OCI-LY7 (cell line): ENCODE measurements around the gene MAEA. TPM values are rescaled to one million over a fixed set of nuclear protein-coding genes. Genes with fewer than 3 reads are reported as not detected.

ENCODE experiments used
- BruUV-seq: library from RNA; stranded (reverse); fragments of 400-500 nt; replicated peaks from 2 replicates; lab custom pipeline; 2021; lab: Mats Ljungman, UMichigan
- CTCF ChIA-PET: fragments of 300-600 bp; sonication (Branson Sonifier 250); formaldehyde crosslinking; loops from one replicate; lab custom pipeline; 2022; ENCODE audit warnings: antibody characterized with exemption; ENCODE audit not compliant: unreplicated experiment; lab: Charles Lee
- POLR2A ChIA-PET: fragments of 300-600 bp; sonication (Branson Sonifier 250); formaldehyde crosslinking; loops from one replicate; lab custom pipeline; 2022; ENCODE audit warnings: antibody characterized with exemption; lab: Charles Lee
- DNase-seq: peaks from one replicate; pipeline ENCODE4 v3.0.0-alpha.2; 2015; ENCODE audit warnings: low spot score
- H2AFZ ChIP-seq: fragments of 200-600 bp; sonication (generic), shearing (Covaris generic); 2 replicates; pipeline ENCODE4 v1.6.1; 2014; ENCODE audit warnings: mild to moderate bottlenecking, antibody characterized with exemption, low read length, moderate library complexity
- H3K27ac ChIP-seq: fragments of 200-600 bp; sonication (generic); 2 replicates; pipeline ENCODE4 v1.5.1; 2014; ENCODE audit warnings: mixed run types, low read depth, mild to moderate bottlenecking, moderate library complexity, low read length, inconsistent platforms; ENCODE audit not compliant: poor library complexity, severe bottlenecking
- H3K36me3 ChIP-seq: fragments of 200-600 bp; sonication (generic); 2 replicates; pipeline ENCODE4 v1.6.1; 2014; ENCODE audit warnings: mild to moderate bottlenecking, antibody characterized with exemption, low read length, moderate library complexity, mixed read lengths; ENCODE audit not compliant: insufficient read depth
- H3K4me1 ChIP-seq: fragments of 200-600 bp; sonication (generic); 2 replicates; pipeline ENCODE4 v1.5.1; 2014; ENCODE audit warnings: mild to moderate bottlenecking, low read length; ENCODE audit not compliant: insufficient read depth, poor library complexity, severe bottlenecking
- H3K4me2 ChIP-seq: fragments of 200-600 bp; sonication (generic); 2 replicates; pipeline ENCODE4 v1.6.1; 2014; ENCODE audit warnings: mild to moderate bottlenecking, low read length
- H3K4me3 ChIP-seq: fragments of 200-600 bp; sonication (generic); 2 replicates; pipeline ENCODE4 v1.5.1; 2014; ENCODE audit warnings: mild to moderate bottlenecking, low read depth, low read length; ENCODE audit not compliant: poor library complexity, severe bottlenecking
- H3K79me2 ChIP-seq: fragments of 200-600 bp; sonication (generic); 2 replicates; pipeline ENCODE4 v1.6.1; 2016; ENCODE audit warnings: low read depth, mild to moderate bottlenecking, low read length, moderate library complexity, mixed read lengths; ENCODE audit not compliant: insufficient read depth
- H3K9me2 ChIP-seq: fragments of 200-600 bp; sonication (generic); 2 replicates; pipeline ENCODE4 v1.6.1; 2016; ENCODE audit warnings: mild to moderate bottlenecking, low read length, mixed read lengths; ENCODE audit not compliant: insufficient read depth
- H3K9me3 ChIP-seq: fragments of 200-600 bp; sonication (generic); 2 replicates; pipeline ENCODE4 v1.6.1; 2014; ENCODE audit warnings: mild to moderate bottlenecking, mixed run types, low read length, mixed read lengths
- H4K20me1 ChIP-seq: fragments of 200-600 bp; sonication (generic); 2 replicates; pipeline ENCODE4 v1.6.1; 2014; ENCODE audit warnings: mild to moderate bottlenecking, antibody characterized with exemption, low read length, moderate library complexity, mixed read lengths; ENCODE audit not compliant: insufficient read depth
- CTCF ChIP-seq: fragments of 200-600 bp; sonication (generic); conservative IDR thresholded peaks from 2 replicates; pipeline ENCODE4 v1.5.1; 2014; ENCODE audit warnings: mild to moderate bottlenecking, antibody characterized with exemption, low read length, moderate library complexity, mixed read lengths
- EZH2phosphoT487 ChIP-seq: fragments of 200-600 bp; sonication (generic); IDR thresholded peaks from 2 replicates; pipeline ENCODE4 v1.6.1; 2018; ENCODE audit warnings: low read depth, borderline replicate concordance, mild to moderate bottlenecking, mixed run types, antibody characterized with exemption, low read length, moderate library complexity, mixed read lengths
- intact Hi-C: fragments of 100-400 bp; cut with micrococcal nuclease; formaldehyde crosslinking; loops from one replicate; pipeline ENCODE4 v1.10.0; 2022; ENCODE audit not compliant: unreplicated experiment
- total RNA-seq, 2 experiments: library from RNA; depleted of rRNA in 1 of 2; stranded (reverse); fragments of >200 nt in 1 of 2; shearing (Covaris generic) in 1 of 2; gene quantifications; 2 replicates each; pipeline ENCODE4 v1.2.3, GENCODE V29; 2014 to 2022

The MAEA gene
- total RNA-seq, 2 experiments from 2014 or later: 53.2 to 59.3 TPM

GRCh38 chr4:1245481-1246051 is 44.1 kb upstream of the MAEA start:
- peaks cover 27% of the 10 kb centered on the region for H3K4me1 ChIP-seq
- H3K36me3 ChIP-seq: peaks cover 12% of the 10 kb centered on the region
- no TSS peak for BruUV-seq
- TF ChIP-seq CTCF: no peak
- TF ChIP-seq EZH2phosphoT487: no peak
- H3K9me2 ChIP-seq: no peaks in the 10 kb centered on the region
- no peak overlapping the region for H3K4me3 ChIP-seq
- intact Hi-C loops: loop anchor here (1.0 to 10.0 kb wide), 3 partner anchors 30 to 231 kb away; partner anchors contain the start of gene FGFRL1
- peaks cover 15% of the 10 kb centered on the region for H4K20me1 ChIP-seq
- H3K79me2 ChIP-seq: peaks cover 69% of the 10 kb centered on the region
- H3K9me3 ChIP-seq: no peaks in the 10 kb centered on the region
- CTCF ChIA-PET: no interaction called here
- no peak overlapping the region; the same call in 1 of the 2 replicates for H3K4me2 ChIP-seq
- H2AFZ ChIP-seq: no peak overlapping the region
- DNase-seq: no peak
- POLR2A ChIA-PET: no interaction called here
- H3K27ac ChIP-seq: no peak overlapping the region

- no peak for TF ChIP-seq CTCF
- TF ChIP-seq EZH2phosphoT487: no peak
- Histone ChIP-seq H3K9me3 (no peaks in the 10 kb centered on the region), H3K36me3 (peaks cover 12% of the 10 kb centered on the region), H3K4me1 (peaks cover 28% of the 10 kb centered on the region), H3K27ac (peak overlapping the region; percentile 82), H3K9me2 (no peaks in the 10 kb centered on the region), H4K20me1 (peaks cover 15% of the 10 kb centered on the region), H2AFZ (no peak overlapping the region), H3K79me2 (peaks cover 69% of the 10 kb centered on the region), H3K4me2 (peak overlapping the region; percentile 96), H3K4me3 (peak overlapping the region; percentile 99)
- CTCF ChIA-PET: no interaction called here
- DNase-seq: peak; percentile 56
- intact Hi-C loops: loop anchor here (1.0 to 10.0 kb wide), 3 partner anchors 31 to 231 kb away; partner anchors contain the start of gene FGFRL1
- POLR2A ChIA-PET: no interaction called here
- TSS peak; percentile 65 for BruUV-seq
Observed at GRCh38 chr4:1246111-1246881, 43.4 kb upstream of the MAEA start.
